Testis (tissue), 3 donors: ENCODE results near the gene PTPRU. TPM values are rescaled to one million over a fixed set of nuclear protein-coding genes. Genes with fewer than 3 reads are reported as not detected.

Experiments used
- DNase-seq: peaks from one replicate; pipeline ENCODE4 v3.0.0-alpha.2; 2019
- H3K27ac ChIP-seq, 2 donors: fragments of 200-600 bp; sonication (generic); one replicate each; pipeline ENCODE4 v1.5.1; 2019
- H3K27me3 ChIP-seq: fragments of 200-600 bp; sonication (generic); one replicate; pipeline ENCODE4 v1.5.1; 2019
- H3K36me3 ChIP-seq: fragments of 200-600 bp; sonication (generic); one replicate; pipeline ENCODE4 v1.5.1; 2017; ENCODE audit warnings: low read depth; ENCODE audit errors: missing control alignments
- H3K4me1 ChIP-seq: fragments of 200-600 bp; sonication (generic); one replicate; pipeline ENCODE4 v1.5.1; 2019
- H3K4me3 ChIP-seq, 2 donors: fragments of 200-600 bp; sonication (generic); one replicate each; pipeline ENCODE4 v1.5.1; 2017 to 2019
- H3K9me3 ChIP-seq: fragments of 200-600 bp; sonication (generic); one replicate; pipeline ENCODE4 v1.5.1; 2017
- CTCF ChIP-seq, 3 experiments: fragments of 450-650 bp in 2 of 3; fragments of 200-600 bp in 1 of 3; sonication (generic) in 1 of 3; IDR thresholded peaks; one replicate each; pipeline ENCODE4 v1.5.1; 2016 to 2019; ENCODE audit warnings: antibody characterized with exemption in 3 of 3, mild to moderate bottlenecking in 2 of 3, moderate library complexity in 1 of 3
- POLR2A ChIP-seq: fragments of 450-650 bp; IDR thresholded peaks from one replicate; pipeline ENCODE4 v1.6.1; 2017; ENCODE audit warnings: antibody characterized with exemption, mild to moderate bottlenecking, moderate library complexity
- WGBS, 2 donors: methylation state at CpG; one replicate each; pipeline ENCODE4 v1.1.5; 2018; 5-methylcytosine and 5-hydroxymethylcytosine counted together
- intact Hi-C: fragments of 100-400 bp; cut with DNase I; formaldehyde crosslinking; loops from one replicate; pipeline ENCODE4 v1.15.1; 2023; ENCODE audit warnings: low total_unique reads
- polyA plus RNA-seq: library from polyadenylated mRNA; stranded (reverse); fragments of 350-450 nt; fragmentation: Illumina TruSeq; extraction: RNeasy Lipid Tissue Mini Kit (QIAGEN cat#74804); gene quantifications from one replicate; pipeline ENCODE4 v1.2.3, GENCODE V29; 2014; ENCODE audit warnings: low read depth, low replicate concordance; ENCODE audit not compliant: insufficient read depth
- total RNA-seq, 2 donors: library from RNA; depleted of rRNA; stranded (reverse); fragments of >200 nt; gene quantifications; one replicate each; pipeline ENCODE4 v1.2.3, GENCODE V29; 2016

The PTPRU gene
- total and polyA plus RNA-seq, 3 donors from 2014 or later = 13.3 to 39.1 (median 21.7) TPM

DNA sequence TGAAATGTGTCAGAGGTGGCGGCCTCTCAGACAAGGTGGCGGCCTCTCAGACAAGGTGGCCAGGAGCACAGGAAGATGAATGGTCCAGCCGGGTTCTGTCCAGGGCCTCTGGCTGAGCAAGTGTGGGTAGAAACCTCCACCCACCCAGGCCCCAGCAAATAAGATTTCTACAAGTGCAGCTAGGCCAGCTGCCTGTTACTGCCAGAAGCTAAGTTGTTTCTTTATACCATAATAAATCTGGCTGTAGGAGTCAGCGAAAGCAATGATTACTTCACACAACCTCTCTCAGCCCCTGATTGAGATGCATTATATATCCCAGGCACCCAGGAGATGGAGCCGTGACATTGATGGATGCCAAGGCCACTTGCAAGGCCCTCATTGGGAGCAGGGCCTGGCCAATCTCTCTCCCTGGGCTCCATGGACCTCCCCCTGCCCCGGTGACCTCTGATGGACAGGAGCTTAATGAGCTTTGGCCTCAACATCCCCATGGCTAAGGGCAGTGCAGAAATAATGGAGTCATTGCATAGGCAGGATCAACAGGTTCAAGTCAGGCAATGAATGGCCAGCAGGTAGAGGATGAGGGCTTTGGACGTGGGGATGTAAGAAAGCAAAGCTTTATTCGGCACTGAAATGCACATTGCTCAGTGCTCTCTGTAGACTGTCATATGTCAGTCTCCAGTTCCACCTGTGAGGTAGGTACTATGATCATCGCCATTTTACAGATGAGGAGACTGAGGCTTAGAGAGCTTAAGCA lies 92.9 kb downstream of the PTPRU start:
- WGBS, 2 donors = 88 to 90% methylated on average over 8 to 9 of the region's 9 CpGs
- intact Hi-C loops = no loop called here
- H3K4me3 ChIP-seq = no peak overlapping the region
- H3K27me3 ChIP-seq = no peaks in the 10 kb centered on the region
- no peak for DNase-seq
- no peaks in the 10 kb centered on the region for H3K4me1 ChIP-seq
- H3K36me3 ChIP-seq = no peaks in the 10 kb centered on the region
- no peak for TF ChIP-seq POLR2A
- TF ChIP-seq CTCF (IDR thresholded peaks at IDR 0.05) = no peak
- no peaks in the 10 kb centered on the region for H3K9me3 ChIP-seq
- no peak overlapping the region for H3K27ac ChIP-seq

DNA sequence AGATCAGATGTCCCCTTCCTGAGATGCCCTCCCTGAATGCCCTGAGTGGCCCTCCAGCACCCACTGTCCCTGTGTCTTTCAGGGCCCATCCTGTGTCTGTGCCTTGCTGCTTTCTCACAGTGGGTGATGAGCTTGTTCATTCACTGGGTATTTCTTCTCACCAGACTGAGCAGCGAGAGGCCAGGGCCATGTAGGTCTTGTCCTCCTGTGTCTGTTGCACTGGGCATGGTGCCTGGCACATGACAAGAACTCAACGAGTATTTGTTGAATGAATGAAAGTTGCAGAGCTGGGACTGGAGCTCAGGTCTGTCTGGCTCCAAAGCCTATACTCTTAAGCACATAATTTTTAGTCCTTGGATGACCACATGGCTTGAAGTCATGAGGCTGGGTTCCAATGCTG lies 93.8 kb downstream of the PTPRU start:
- DNase-seq = no peak
- H3K27ac ChIP-seq = no peak overlapping the region

GRCh38 chr1:29330856-29331255 lies 94.5 kb downstream of the PTPRU start:
- Histone ChIP-seq H3K9me3 (no peaks in the 10 kb centered on the region), H3K36me3 (no peaks in the 10 kb centered on the region), H3K27ac (no peak overlapping the region), H3K4me3 (no peak overlapping the region), H3K4me1 (no peaks in the 10 kb centered on the region), H3K27me3 (no peaks in the 10 kb centered on the region)
- intact Hi-C loops = no loop called here
- TF ChIP-seq CTCF (IDR thresholded peaks at IDR 0.05) (no peak), POLR2A (no peak)
- DNase-seq = no peak
- 79% methylated on average over 7 of the region's 7 CpGs for WGBS, 2 donors

More for the DNA sequence above, 93.8 kb downstream of the PTPRU start:
- WGBS, 2 donors = 79 to 90% methylated on average over 2 of the region's 2 CpGs
- TF ChIP-seq POLR2A (no peak), CTCF (IDR thresholded peaks at IDR 0.05) (no peak)
- Histone ChIP-seq H3K4me3 (no peak overlapping the region), H3K4me1 (no peaks in the 10 kb centered on the region), H3K27me3 (no peaks in the 10 kb centered on the region), H3K9me3 (no peaks in the 10 kb centered on the region), H3K36me3 (no peaks in the 10 kb centered on the region)
- intact Hi-C loops = no loop called here

DNA sequence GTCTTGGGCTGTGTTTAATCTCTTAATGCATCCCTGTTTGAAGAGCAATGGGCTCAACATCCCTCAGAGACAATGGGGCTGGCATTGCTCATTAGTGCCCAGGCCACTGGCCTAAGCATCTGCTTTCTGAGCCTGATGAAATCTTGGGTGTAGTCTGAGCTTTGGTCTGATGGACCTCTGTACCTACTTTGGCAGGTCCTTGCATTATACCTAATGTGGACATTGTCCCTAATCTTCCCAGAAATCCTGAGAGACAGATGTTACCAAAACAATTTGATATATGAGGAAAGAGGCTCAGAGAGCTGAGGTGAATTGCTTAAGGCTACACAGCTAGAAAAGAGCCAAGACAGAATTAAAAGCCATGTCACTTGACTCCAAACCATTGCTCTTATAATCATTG lies 95.0 kb downstream of the PTPRU start:
- no peak overlapping the region for H3K4me3 ChIP-seq
- no peaks in the 10 kb centered on the region for H3K36me3 ChIP-seq
- intact Hi-C loops = no loop called here
- H3K27me3 ChIP-seq = no peaks in the 10 kb centered on the region
- H3K27ac ChIP-seq = no peak overlapping the region
- DNase-seq = no peak
- H3K9me3 ChIP-seq = no peaks in the 10 kb centered on the region
- no peaks in the 10 kb centered on the region for H3K4me1 ChIP-seq
- TF ChIP-seq POLR2A = no peak
- no peak for TF ChIP-seq CTCF (IDR thresholded peaks at IDR 0.05)

DNA sequence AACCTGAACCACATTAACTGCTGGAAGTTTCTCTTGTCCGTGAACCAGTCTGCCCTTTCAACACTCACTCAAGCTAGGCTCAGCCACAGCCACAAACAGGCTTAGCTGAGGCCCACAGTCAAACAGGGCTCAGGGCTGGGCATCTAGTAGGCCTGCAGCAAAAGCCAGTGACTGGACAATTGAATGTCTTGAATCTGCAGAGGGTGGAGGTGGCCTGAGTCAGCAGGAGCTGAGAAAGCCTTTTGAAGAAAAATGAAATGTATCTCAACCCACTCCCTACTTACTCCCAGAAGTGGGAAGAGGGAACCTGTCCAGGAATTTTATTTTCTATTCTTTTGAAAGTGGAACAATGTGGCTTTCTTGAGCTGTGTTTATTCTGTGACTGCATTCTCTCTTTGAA lies 95.4 kb downstream of the PTPRU start:
- no peak for TF ChIP-seq CTCF (IDR thresholded peaks at IDR 0.05)
- TF ChIP-seq POLR2A = no peak
- intact Hi-C loops = no loop called here
- no peaks in the 10 kb centered on the region for H3K9me3 ChIP-seq
- WGBS, 2 donors = 68 to 82% methylated on average over 1 of the region's 1 CpG
- H3K4me1 ChIP-seq = no peaks in the 10 kb centered on the region
- H3K4me3 ChIP-seq = no peak overlapping the region
- no peak overlapping the region for H3K27ac ChIP-seq
- H3K36me3 ChIP-seq = no peaks in the 10 kb centered on the region
- no peaks in the 10 kb centered on the region for H3K27me3 ChIP-seq
- no peak for DNase-seq
